ENCODE results near the gene ACP4. TPM values are rescaled to one million over a fixed set of nuclear protein-coding genes. Genes with fewer than 3 reads are reported as not detected.
A peak's percentile ranks its signal among the peaks of the same experiment; 100 is the strongest.

ACP4 gene
- total and polyA plus RNA-seq, 2 of the 13 experiments (the other 11 are each of a cell fraction or from before 2014, with no cell fraction given): 0.08 TPM; not detected in 1

GRCh38 chr19:50794876-50795663 lies 4.9 kb downstream of the ACP4 start (continued):
- TF ChIP-seq AGO1 (IDR thresholded peaks at IDR 0.05; ENCODE audit: low read depth, low read length, poor library complexity, severe bottlenecking): peak; percentile 99
- no peak for TF ChIP-seq ZNF33A (CRISPR knock-in tag; IDR thresholded peaks at IDR 0.05; ENCODE audit: borderline replicate concordance)
- TF ChIP-seq RELA (CRISPR knock-in tag; IDR thresholded peaks at IDR 0.05): no peak
- peak; percentile 71; the same call in 1 of the 2 replicates for TF ChIP-seq HNRNPL (IDR thresholded peaks at IDR 0.05; ENCODE audit: low read depth, low read length)

DNA sequence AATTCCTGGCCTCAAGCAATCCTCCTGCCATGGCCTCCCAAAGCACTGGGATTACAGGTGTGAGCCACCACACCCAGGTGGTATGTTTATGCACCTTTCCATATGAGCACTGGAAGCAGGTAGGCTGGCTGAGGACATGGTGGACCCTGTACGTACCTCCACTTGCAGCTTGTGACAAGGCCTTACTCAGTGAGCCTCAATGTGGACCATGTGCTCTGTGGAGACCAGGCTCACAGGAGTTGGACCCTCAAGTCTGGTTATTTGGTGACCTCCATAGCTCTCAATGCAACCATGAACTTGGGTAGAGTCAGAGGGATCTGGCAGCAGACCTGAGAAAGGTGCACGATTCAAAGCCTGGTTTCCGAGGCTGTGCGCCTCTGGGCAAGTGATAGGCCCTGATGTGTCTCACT lies 5.5 kb downstream of the ACP4 start:
- Histone ChIP-seq H3K9ac (ENCODE audit: insufficient read depth, low read depth, low read length) (no peak overlapping the region), H3K36me3 (replicated peaks in 1 of 2; ENCODE audit: control insufficient read depth in 1 of 2, insufficient read depth in 2 of 2, low read length in 2 of 2) (peaks cover 22 to 31% of the 10 kb centered on the region in 2 experiments; a peak in 4 of 5 replicates), H3K4me3 (replicated peaks in 1 of 3; ENCODE audit: insufficient read depth in 1 of 3, low read depth in 2 of 3, low read length in 3 of 3) (no peak overlapping the region), H3K4me2 (ENCODE audit: low read depth, low read length) (no peak overlapping the region), H4K20me1 (ENCODE audit: insufficient read depth, low read length) (peaks cover 33% of the 10 kb centered on the region), H3K79me2 (ENCODE audit: insufficient read depth, low read length) (peaks cover 5% of the 10 kb centered on the region), H3K4me1 (ENCODE audit: insufficient read depth, low read length) (peaks cover 24% of the 10 kb centered on the region), H2AFZ (ENCODE audit: low read length) (no peak overlapping the region), H3K9me3 (ENCODE audit: low read length) (no peaks in the 10 kb centered on the region), H3K27ac (ENCODE audit: extremely low read length, insufficient read depth, low read length) (no peak overlapping the region), H3K27me3 (ENCODE audit: control insufficient read depth in 1 of 2, insufficient read depth in 2 of 2, low read length in 2 of 2) (no peaks in the 10 kb centered on the region; a peak in 1 of 5 replicates)
- no TSS peak for BruUV-seq (replicated peaks)
- POLR2A ChIA-PET: interaction anchor here (2.6 kb wide), 1 partner anchor 8 kb away, joined by 27 read pairs; no protein-coding TSS in a partner anchor
- 100% methylated on average over 4 of the region's 4 CpGs for WGBS (ENCODE audit: low lambda C conversion rate)
- in situ Hi-C loops (cut with HindIII; ENCODE audit: extremely low pct_ligation_motif_present, low pct_unique_long_range_greater_than_20kb) (loop anchor here (25.0 kb wide), 1 partner anchor 433 kb away; the partner anchor contains the start of gene NAPSA), intact Hi-C loops (cut with micrococcal nuclease; ENCODE audit: unreplicated experiment) (no loop called here)
- CTCF ChIA-PET (ENCODE audit: low intra/inter-chr PET ratio, low total read pairs): no interaction called here
- no peak for DNase-seq (ENCODE audit: low spot score)
- no peak for FAIRE-seq
- no peak for ATAC-seq
- TF ChIP-seq RBM22 (optimal IDR thresholded peaks at IDR 0.05; ENCODE audit: low read length): peak; percentile 10
- TF ChIP-seq ZFX (CRISPR knock-in tag; IDR thresholded peaks at IDR 0.05; ENCODE audit: low read depth): 0 out of 2 replicates have a peak, but pooled peaks have one; percentile 3
- TF ChIP-seq HOXA3 (CRISPR knock-in tag; IDR thresholded peaks at IDR 0.05): peak; percentile 17; the same call in 1 of the 2 replicates
- TF ChIP-seq PCBP1 (IDR thresholded peaks at IDR 0.05; ENCODE audit: borderline replicate concordance, low read depth, low read length): no peak
- 0 out of 2 replicates have a peak, but pooled peaks have one; percentile 4 for TF ChIP-seq ZNF263 (CRISPR knock-in tag; IDR thresholded peaks at IDR 0.05)
- TF ChIP-seq ZNF720 (CRISPR knock-in tag; IDR thresholded peaks at IDR 0.05): no peak
- TF ChIP-seq ZNF407 (CRISPR knock-in tag; IDR thresholded peaks at IDR 0.05; ENCODE audit: not compliant biosample characterization): no peak
- no peak for TF ChIP-seq KLF11 (CRISPR knock-in tag; IDR thresholded peaks at IDR 0.05)
- TF ChIP-seq ZBTB21 (CRISPR knock-in tag; IDR thresholded peaks at IDR 0.05): no peak
- no peak for TF ChIP-seq NCOR1 (IDR thresholded peaks at IDR 0.05; ENCODE audit: borderline replicate concordance, low read length)
- no peak for TF ChIP-seq ZNF367 (CRISPR knock-in tag; IDR thresholded peaks at IDR 0.05; ENCODE audit: borderline replicate concordance)

Measured in HepG2 (cell line).